Measurements from ENCODE around the gene RUSF1. TPM values are rescaled to one million over a fixed set of nuclear protein-coding genes. Genes with fewer than 3 reads are reported as not detected.

RUSF1 gene
- total and polyA plus RNA-seq, 12 donors, result 41.2 to 110 (median 65.3) TPM

DNA sequence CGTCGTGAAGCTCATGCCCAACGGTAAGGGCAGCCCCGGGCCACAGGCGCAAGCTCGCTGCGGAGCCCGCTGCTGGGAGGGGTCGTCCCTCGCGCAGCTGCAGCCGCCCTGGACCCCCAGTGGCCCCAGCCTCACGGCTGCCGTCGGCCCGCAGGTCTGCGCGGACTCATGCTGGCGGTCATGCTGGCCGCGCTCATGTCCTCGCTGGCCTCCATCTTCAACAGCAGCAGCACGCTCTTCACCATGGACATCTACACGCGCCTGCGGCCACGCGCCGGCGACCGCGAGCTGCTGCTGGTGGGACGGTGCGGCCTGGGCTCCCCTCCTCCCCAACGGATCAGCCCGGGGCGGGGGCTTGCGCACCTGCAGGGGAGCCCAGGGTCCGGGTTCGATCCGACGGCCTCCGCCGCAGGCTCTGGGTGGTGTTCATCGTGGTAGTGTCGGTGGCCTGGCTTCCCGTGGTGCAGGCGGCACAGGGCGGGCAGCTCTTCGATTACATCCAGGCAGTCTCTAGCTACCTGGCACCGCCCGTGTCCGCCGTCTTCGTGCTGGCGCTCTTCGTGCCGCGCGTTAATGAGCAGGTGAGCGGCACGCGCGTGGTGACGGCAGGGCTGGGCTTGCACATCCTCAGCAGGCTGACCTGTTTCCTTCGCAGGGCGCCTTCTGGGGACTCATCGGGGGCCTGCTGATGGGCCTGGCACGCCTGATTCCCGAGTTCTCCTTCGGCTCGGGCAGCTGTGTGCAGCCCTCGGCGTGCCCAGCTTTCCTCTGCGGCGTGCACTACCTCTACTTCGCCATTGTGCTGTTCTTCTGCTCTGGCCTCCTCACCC lies 19.5 kb downstream of the RUSF1 start:
- H3K36me3 ChIP-seq (replicated peaks in 1 of 2), result peaks cover 0 to 27% of the 10 kb centered on the region in 2 donors
- H3K27me3 ChIP-seq, result no peaks in the 10 kb centered on the region
- peaks cover 8 to 16% of the 10 kb centered on the region in 2 donors for H3K4me1 ChIP-seq (replicated peaks in 1 of 2)
- DNase-seq, result no peak
- 29 to 89% (median 34%) methylated on average over 17 to 77 of the region's 77 CpGs for WGBS, 4 donors
- no peak overlapping the region for H3K27ac ChIP-seq
- intact Hi-C loops (cut with DNase I), result loop anchor here in 1 of 2 donors (10.0 kb wide), 1 partner anchor 226 kb away; a partner anchor contains a TSS
- no peaks in the 10 kb centered on the region for H3K9me3 ChIP-seq (replicated peaks in 1 of 3)
- H3K4me3 ChIP-seq, result peak overlapping the region in 1 of 4 donors; percentile 73
- no peak for TF ChIP-seq POLR2A (IDR thresholded peaks at IDR 0.05)
- TF ChIP-seq, protein P1, sequence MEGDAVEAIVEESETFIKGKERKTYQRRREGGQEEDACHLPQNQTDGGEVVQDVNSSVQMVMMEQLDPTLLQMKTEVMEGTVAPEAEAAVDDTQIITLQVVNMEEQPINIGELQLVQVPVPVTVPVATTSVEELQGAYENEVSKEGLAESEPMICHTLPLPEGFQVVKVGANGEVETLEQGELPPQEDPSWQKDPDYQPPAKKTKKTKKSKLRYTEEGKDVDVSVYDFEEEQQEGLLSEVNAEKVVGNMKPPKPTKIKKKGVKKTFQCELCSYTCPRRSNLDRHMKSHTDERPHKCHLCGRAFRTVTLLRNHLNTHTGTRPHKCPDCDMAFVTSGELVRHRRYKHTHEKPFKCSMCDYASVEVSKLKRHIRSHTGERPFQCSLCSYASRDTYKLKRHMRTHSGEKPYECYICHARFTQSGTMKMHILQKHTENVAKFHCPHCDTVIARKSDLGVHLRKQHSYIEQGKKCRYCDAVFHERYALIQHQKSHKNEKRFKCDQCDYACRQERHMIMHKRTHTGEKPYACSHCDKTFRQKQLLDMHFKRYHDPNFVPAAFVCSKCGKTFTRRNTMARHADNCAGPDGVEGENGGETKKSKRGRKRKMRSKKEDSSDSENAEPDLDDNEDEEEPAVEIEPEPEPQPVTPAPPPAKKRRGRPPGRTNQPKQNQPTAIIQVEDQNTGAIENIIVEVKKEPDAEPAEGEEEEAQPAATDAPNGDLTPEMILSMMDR (IDR thresholded peaks at IDR 0.05), result no peak

DNA sequence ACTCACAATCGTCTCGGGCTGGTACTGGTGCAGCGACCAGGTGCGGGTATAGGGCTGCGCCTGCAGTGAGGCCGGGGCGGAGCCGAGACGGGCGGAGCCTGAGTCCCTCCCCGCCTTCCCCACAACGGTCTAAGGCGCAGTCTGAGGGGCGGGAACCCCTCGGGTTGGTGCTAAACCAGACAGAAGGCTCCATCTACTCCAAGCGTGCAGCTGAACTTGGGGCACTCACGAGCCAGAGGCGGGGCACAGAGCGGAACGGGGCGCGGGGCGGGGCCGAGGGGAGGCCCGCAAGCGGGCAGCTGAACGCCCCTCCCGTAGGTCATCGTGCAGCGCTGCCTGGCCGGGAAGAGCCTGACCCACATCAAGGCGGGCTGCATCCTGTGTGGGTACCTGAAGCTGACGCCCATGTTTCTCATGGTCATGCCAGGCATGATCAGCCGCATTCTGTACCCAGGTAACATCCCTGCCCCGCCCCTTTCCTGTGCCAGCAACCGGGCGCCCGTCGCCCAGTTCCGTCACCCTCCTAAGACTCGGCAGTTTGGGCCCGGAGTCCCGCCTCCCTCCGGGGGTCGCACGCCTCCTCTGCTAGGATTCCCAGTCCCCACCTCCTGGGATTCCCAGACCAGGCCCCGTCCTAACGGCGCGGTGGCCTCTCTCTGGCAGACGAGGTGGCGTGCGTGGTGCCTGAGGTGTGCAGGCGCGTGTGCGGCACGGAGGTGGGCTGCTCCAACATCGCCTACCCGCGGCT lies 20.3 kb downstream of the RUSF1 start:
- peaks cover 8 to 16% of the 10 kb centered on the region in 2 donors for H3K4me1 ChIP-seq (replicated peaks in 1 of 2)
- intact Hi-C loops (cut with DNase I), result loop anchor here in 1 of 2 donors (10.0 kb wide), 1 partner anchor 227 kb away; a partner anchor contains a TSS
- peak overlapping the region in 2 of 4 donors; percentile 36 to 73 for H3K4me3 ChIP-seq
- peak in 4 of 7 donors; percentile 38 to 57 (median 48) for DNase-seq
- 1 to 8% (median 1%) methylated on average over 8 to 60 of the region's 60 CpGs; no CpG with 5 or more reads in 1 of the 4 donors for WGBS, 4 donors
- peaks cover 0 to 19% of the 10 kb centered on the region in 2 donors for H3K36me3 ChIP-seq (replicated peaks in 1 of 2)
- H3K9me3 ChIP-seq (replicated peaks in 1 of 3), result no peaks in the 10 kb centered on the region
- no peak overlapping the region for H3K27ac ChIP-seq
- TF ChIP-seq, protein P1 (IDR thresholded peaks at IDR 0.05), result no peak
- no peak for TF ChIP-seq POLR2A (IDR thresholded peaks at IDR 0.05)
- H3K27me3 ChIP-seq, result no peaks in the 10 kb centered on the region

DNA sequence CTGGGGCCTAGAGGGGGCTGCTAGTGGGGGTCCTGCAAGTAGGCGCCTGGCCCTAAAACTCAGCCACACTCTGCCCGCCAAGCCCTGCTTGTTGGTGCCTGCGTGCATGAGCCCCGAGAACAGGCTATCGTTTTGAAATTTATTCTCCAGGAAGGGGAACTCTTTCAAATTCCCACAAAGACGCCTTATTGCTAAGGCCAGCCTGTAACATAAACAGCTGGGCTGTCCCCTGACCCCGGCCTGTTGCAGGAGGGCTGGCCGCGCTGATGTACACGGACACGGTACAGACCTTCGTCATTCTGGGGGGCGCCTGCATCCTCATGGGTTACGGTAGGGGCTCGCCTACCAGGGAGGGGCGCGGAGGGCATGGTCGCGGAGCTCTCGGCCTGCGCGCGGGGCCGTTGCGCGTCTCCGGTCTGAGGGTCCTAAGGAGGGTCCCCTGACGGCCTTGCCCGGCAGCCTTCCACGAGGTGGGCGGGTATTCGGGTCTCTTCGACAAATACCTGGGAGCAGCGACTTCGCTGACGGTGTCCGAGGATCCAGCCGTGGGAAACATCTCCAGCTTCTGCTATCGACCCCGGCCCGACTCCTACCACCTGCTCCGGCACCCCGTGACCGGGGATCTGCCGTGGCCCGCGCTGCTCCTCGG lies 21.0 kb downstream of the RUSF1 start:
- WGBS, 4 donors, result 11 to 21% (median 14%) methylated on average over 18 to 48 of the region's 48 CpGs
- TF ChIP-seq, protein P1 (IDR thresholded peaks at IDR 0.05), result no peak
- TF ChIP-seq POLR2A (IDR thresholded peaks at IDR 0.05), result no peak
- intact Hi-C loops (cut with DNase I), result loop anchor here in 1 of 2 donors (10.0 kb wide), 1 partner anchor 228 kb away; a partner anchor contains a TSS
- no peak for DNase-seq
- H3K27me3 ChIP-seq, result no peaks in the 10 kb centered on the region
- no peak overlapping the region for H3K27ac ChIP-seq
- no peaks in the 10 kb centered on the region for H3K9me3 ChIP-seq (replicated peaks in 1 of 3)
- peak overlapping the region in 2 of 4 donors; percentile 36 to 73 for H3K4me3 ChIP-seq
- H3K36me3 ChIP-seq (replicated peaks in 1 of 2), result peaks cover 0 to 12% of the 10 kb centered on the region in 2 donors
- peaks cover 8 to 16% of the 10 kb centered on the region in 2 donors for H3K4me1 ChIP-seq (replicated peaks in 1 of 2)

All from adrenal gland (tissue), 12 donors.